ENCODE results near the gene LEP. TPM values are rescaled to one million over a fixed set of nuclear protein-coding genes. Genes with fewer than 3 reads are reported as not detected.

Gene LEP
- total RNA-seq, 1 donor from 2014 or later, result not detected

DNA sequence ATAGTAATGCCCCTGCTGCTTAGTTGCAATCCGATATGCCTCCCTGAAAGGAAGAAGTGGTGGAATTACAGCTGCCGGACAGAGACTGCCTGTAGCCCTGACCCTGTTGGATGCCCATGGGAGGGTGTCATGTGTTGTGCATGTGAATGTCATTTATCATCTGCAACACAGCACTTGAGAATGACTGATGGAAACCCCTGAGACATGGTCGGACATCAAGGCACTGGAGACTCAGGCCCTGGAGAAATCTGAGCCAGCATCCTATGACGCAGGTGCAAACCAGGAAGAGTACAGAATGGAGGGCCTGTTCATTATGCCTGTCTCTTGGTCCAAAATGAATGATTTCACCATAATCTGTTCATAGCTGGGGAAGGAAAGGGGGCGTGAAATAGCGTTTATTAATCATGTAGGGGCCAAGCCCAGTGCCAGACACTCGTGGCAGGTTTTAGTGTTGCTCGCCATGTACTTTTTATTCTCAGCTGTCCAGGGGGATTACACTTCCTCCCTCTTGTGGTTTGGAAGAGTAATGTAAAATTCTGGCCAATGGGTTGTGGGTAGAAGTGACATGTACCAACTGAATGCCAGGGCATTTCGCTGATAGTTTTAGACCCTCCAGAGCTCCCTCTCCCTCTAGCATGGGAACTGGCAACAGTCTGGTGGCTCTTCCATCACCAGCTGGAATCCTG lies 23.0 kb upstream of the LEP start:
- Mint-ChIP-seq H3K36me3 (ENCODE audit: insufficient read depth) (no peaks in the 10 kb centered on the region), H3K4me3 (ENCODE audit: low read depth) (no peak overlapping the region), H3K9me3 (ENCODE audit: low read depth) (no peaks in the 10 kb centered on the region), H3K4me1 (ENCODE audit: low read depth) (no peaks in the 10 kb centered on the region), H3K27ac (no peak overlapping the region), H3K27me3 (peaks cover 44% of the 10 kb centered on the region)
- no peak for DNase-seq (ENCODE audit: low spot score, unreplicated experiment)
- TF ChIP-seq, protein P1, sequence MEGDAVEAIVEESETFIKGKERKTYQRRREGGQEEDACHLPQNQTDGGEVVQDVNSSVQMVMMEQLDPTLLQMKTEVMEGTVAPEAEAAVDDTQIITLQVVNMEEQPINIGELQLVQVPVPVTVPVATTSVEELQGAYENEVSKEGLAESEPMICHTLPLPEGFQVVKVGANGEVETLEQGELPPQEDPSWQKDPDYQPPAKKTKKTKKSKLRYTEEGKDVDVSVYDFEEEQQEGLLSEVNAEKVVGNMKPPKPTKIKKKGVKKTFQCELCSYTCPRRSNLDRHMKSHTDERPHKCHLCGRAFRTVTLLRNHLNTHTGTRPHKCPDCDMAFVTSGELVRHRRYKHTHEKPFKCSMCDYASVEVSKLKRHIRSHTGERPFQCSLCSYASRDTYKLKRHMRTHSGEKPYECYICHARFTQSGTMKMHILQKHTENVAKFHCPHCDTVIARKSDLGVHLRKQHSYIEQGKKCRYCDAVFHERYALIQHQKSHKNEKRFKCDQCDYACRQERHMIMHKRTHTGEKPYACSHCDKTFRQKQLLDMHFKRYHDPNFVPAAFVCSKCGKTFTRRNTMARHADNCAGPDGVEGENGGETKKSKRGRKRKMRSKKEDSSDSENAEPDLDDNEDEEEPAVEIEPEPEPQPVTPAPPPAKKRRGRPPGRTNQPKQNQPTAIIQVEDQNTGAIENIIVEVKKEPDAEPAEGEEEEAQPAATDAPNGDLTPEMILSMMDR (IDR thresholded peaks at IDR 0.05; ENCODE audit: unreplicated experiment), result peak; percentile 36

- DNase-seq (ENCODE audit: low spot score, unreplicated experiment), result no peak
- Mint-ChIP-seq H3K27me3 (peaks cover 38% of the 10 kb centered on the region), H3K27ac (no peak overlapping the region), H3K4me3 (ENCODE audit: low read depth) (no peak overlapping the region), H3K9me3 (ENCODE audit: low read depth) (no peaks in the 10 kb centered on the region), H3K4me1 (ENCODE audit: low read depth) (no peaks in the 10 kb centered on the region), H3K36me3 (ENCODE audit: insufficient read depth) (no peaks in the 10 kb centered on the region)
- TF ChIP-seq, protein P1 (IDR thresholded peaks at IDR 0.05; ENCODE audit: unreplicated experiment), result no peak
Observed at GRCh38 chr7:128219636-128220035, 21.4 kb upstream of the LEP start.

- Mint-ChIP-seq H3K9me3 (ENCODE audit: low read depth) (no peaks in the 10 kb centered on the region), H3K27me3 (peaks cover 37% of the 10 kb centered on the region), H3K4me1 (ENCODE audit: low read depth) (no peaks in the 10 kb centered on the region), H3K36me3 (ENCODE audit: insufficient read depth) (no peaks in the 10 kb centered on the region), H3K27ac (no peak overlapping the region), H3K4me3 (ENCODE audit: low read depth) (no peak overlapping the region)
- no peak for DNase-seq (ENCODE audit: low spot score, unreplicated experiment)
- TF ChIP-seq, protein P1 (IDR thresholded peaks at IDR 0.05; ENCODE audit: unreplicated experiment), result no peak
Observed at GRCh38 chr7:128221929-128222403, 19.1 kb upstream of the LEP start.

DNA sequence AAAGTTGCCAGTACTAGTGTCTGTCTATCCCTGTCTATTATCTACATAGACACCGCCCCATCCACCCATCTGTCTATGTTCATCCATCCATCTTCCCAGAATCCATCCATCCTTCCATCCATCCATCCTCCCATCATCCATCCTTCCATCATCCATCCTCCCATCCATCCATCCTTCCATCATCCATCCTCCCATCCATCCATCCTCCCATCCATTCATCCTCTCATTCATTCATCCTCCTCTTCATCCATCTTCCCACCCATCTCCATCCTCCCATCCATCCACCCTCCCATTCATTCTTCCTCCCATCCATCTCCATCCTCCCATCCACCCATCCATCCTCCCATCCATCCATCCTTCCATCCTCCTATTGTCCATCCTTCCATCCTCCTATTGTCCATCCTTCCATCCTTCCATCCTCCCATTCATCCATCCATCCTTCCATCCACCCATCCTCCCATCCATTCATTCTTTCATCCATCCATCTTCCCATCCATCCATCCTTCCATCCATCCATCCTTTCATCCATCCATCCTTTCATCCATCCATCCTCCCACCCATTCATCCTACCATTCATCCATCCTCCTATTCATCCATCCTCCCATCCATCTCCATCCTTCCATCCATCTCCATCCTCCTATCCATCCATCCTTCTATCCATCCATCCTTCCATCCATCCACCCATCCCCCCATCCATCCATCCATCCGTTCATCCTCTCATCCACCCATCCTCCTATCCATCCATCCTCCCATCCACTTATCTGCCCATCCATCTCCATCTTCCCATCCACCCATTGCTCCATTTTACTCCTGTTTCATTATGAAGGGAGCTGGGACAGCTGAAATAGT lies 14.7 kb upstream of the LEP start:
- peaks cover 4% of the 10 kb centered on the region for H3K4me1 Mint-ChIP-seq (ENCODE audit: low read depth)
- DNase-seq (ENCODE audit: low spot score, unreplicated experiment), result no peak
- TF ChIP-seq, protein P1 (IDR thresholded peaks at IDR 0.05; ENCODE audit: unreplicated experiment), result no peak
- peaks cover 15% of the 10 kb centered on the region for H3K27me3 Mint-ChIP-seq
- H3K27ac Mint-ChIP-seq, result no peak overlapping the region
- no peak overlapping the region for H3K4me3 Mint-ChIP-seq (ENCODE audit: low read depth)
- no peaks in the 10 kb centered on the region for H3K36me3 Mint-ChIP-seq (ENCODE audit: insufficient read depth)
- H3K9me3 Mint-ChIP-seq (ENCODE audit: low read depth), result no peaks in the 10 kb centered on the region

GRCh38 chr7:128227271-128227670 lies 13.8 kb upstream of the LEP start:
- DNase-seq (ENCODE audit: low spot score, unreplicated experiment), result no peak
- H3K4me1 Mint-ChIP-seq (ENCODE audit: low read depth), result peaks cover 4% of the 10 kb centered on the region
- TF ChIP-seq, protein P1 (IDR thresholded peaks at IDR 0.05; ENCODE audit: unreplicated experiment), result no peak
- H3K27me3 Mint-ChIP-seq, result peaks cover 9% of the 10 kb centered on the region
- no peak overlapping the region for H3K27ac Mint-ChIP-seq
- no peaks in the 10 kb centered on the region for H3K36me3 Mint-ChIP-seq (ENCODE audit: insufficient read depth)
- H3K9me3 Mint-ChIP-seq (ENCODE audit: low read depth), result no peaks in the 10 kb centered on the region
- H3K4me3 Mint-ChIP-seq (ENCODE audit: low read depth), result no peak overlapping the region
